H1 (cell line): ENCODE data around the gene RAB30. TPM values are rescaled to one million over a fixed set of nuclear protein-coding genes. Genes with fewer than 3 reads are reported as not detected.

Source experiments
- CTCF ChIA-PET: fragments of 300-600 bp; sonication (Branson Sonifier 250); formaldehyde crosslinking; loops from one replicate; lab custom pipeline; 2021; ENCODE audit not compliant: partially characterized antibody; lab: Charles Lee
- POLR2A ChIA-PET: fragments of 300-600 bp; sonication (Branson Sonifier 250); formaldehyde crosslinking; loops from one replicate; lab custom pipeline; 2021; ENCODE audit warnings: inconsistent platforms; ENCODE audit not compliant: partially characterized antibody; lab: Charles Lee
- DNase-seq, 2 experiments: peaks; one replicate each; pipeline versions ENCODE4 v3.0.0 to v3.0.0-alpha.2; 2010 to 2022; ENCODE audit warnings: low spot score in 2 of 2, low read depth in 1 of 2, mixed read lengths in 1 of 2
- FAIRE-seq: peaks from 2 replicates; lab custom pipeline; 2011; peaks lifted over from hg19 to GRCh38; lab: Jason Lieb, UNC
- H2AFZ ChIP-seq: 2 replicates; pipeline ENCODE4 v1.8.1; 2012; ENCODE audit warnings: low read length, inconsistent platforms
- H2AK5ac ChIP-seq: 2 replicates; pipeline ENCODE4 v1.6.1; 2013; ENCODE audit warnings: low read depth, low read length
- H2BK120ac ChIP-seq: replicated peaks from 2 replicates; pipeline ENCODE3; 2013; ENCODE audit warnings: low read depth, low read length, inconsistent platforms
- H2BK12ac ChIP-seq: 2 replicates; pipeline ENCODE4 v1.6.1; 2013; ENCODE audit warnings: low read depth, low read length
- H2BK15ac ChIP-seq: 2 replicates; pipeline ENCODE4 v1.6.1; 2013; ENCODE audit warnings: low read length
- H2BK20ac ChIP-seq: 2 replicates; pipeline ENCODE4 v1.6.1; 2013; ENCODE audit warnings: low read length
- H2BK5ac ChIP-seq: 2 replicates; pipeline ENCODE4 v1.6.1; 2013; ENCODE audit warnings: low read depth, low read length
- H3K14ac ChIP-seq: 2 replicates; pipeline ENCODE4 v1.6.1; 2013; ENCODE audit warnings: inconsistent platforms; ENCODE audit not compliant: insufficient read length
- H3K18ac ChIP-seq: 2 replicates; pipeline ENCODE4 v1.6.1; 2013; ENCODE audit warnings: low read length; ENCODE audit errors: extremely low read depth
- H3K23ac ChIP-seq: 2 replicates; pipeline ENCODE4 v1.6.1; 2013; ENCODE audit warnings: inconsistent platforms; ENCODE audit not compliant: insufficient read length
- H3K23me2 ChIP-seq: 2 replicates; pipeline ENCODE4 v1.6.1; 2013; ENCODE audit warnings: low read depth, low read length
- H3K27ac ChIP-seq: 2 replicates; pipeline ENCODE4 v1.6.1; 2011; ENCODE audit warnings: low read depth, low read length, inconsistent platforms
- H3K27me3 ChIP-seq, 4 experiments: replicated peaks in 1 of 4; 1 replicate in 1 of 4; 2 replicates in 3 of 4; pipeline versions ENCODE4 v1.6.1 to v1.8.1; 2011 to 2013; ENCODE audit warnings: low read length in 3 of 4, mild to moderate bottlenecking in 3 of 4, inconsistent platforms in 2 of 4, mixed read lengths in 2 of 4, moderate library complexity in 1 of 4; ENCODE audit not compliant: control insufficient read depth in 3 of 4, insufficient read depth in 3 of 4; ENCODE audit errors: extremely low read depth in 1 of 4
- H3K36me3 ChIP-seq, 4 experiments: 2 replicates each; pipeline versions ENCODE4 v1.6.1 to v1.8.1; 2011 to 2013; ENCODE audit warnings: mild to moderate bottlenecking in 4 of 4, low read length in 3 of 4, moderate library complexity in 2 of 4, control low read depth in 1 of 4, inconsistent platforms in 1 of 4; ENCODE audit not compliant: insufficient read depth in 4 of 4, control insufficient read depth in 2 of 4
- H3K4ac ChIP-seq: replicated peaks from 2 replicates; pipeline ENCODE3; 2013; ENCODE audit warnings: low read length, low read depth, mixed read lengths, inconsistent platforms; ENCODE audit not compliant: insufficient read length
- H3K4me1 ChIP-seq, 4 experiments: replicated peaks in 1 of 4; 1 replicate in 1 of 4; 2 replicates in 3 of 4; pipeline versions ENCODE4 v1.6.1 to v1.8.1; 2011 to 2013; ENCODE audit warnings: low read length in 3 of 4, inconsistent platforms in 2 of 4, mixed read lengths in 1 of 4; ENCODE audit not compliant: insufficient read depth in 4 of 4, control insufficient read depth in 3 of 4
- H3K4me2 ChIP-seq, 2 experiments: 2 replicates each; pipeline versions ENCODE4 v1.6.1 to v1.8.1; 2011 to 2013; ENCODE audit warnings: low read depth in 2 of 2, low read length in 2 of 2, control low read depth in 1 of 2, inconsistent platforms in 1 of 2, mild to moderate bottlenecking in 1 of 2; ENCODE audit not compliant: insufficient read depth in 1 of 2
- H3K4me3 ChIP-seq, 4 experiments: fragments of 200-600, 300-600 bp in 1 of 4; sonication (generic), shearing (Covaris generic), sonication (Bioruptor Twin) in 1 of 4; 2 replicates each; pipeline versions ENCODE4 v1.5.1 to v1.8.1; 2011 to 2016; ENCODE audit warnings: low read length in 4 of 4, low read depth in 3 of 4, control low read depth in 2 of 4, inconsistent platforms in 2 of 4, mild to moderate bottlenecking in 2 of 4, mixed read lengths in 1 of 4, moderate library complexity in 1 of 4; ENCODE audit not compliant: insufficient read depth in 2 of 4; ENCODE audit errors: extremely low read depth in 1 of 4
- H3K56ac ChIP-seq: replicated peaks from 2 replicates; pipeline ENCODE3; 2013; ENCODE audit warnings: low read depth, mild to moderate bottlenecking, mixed read lengths, low read length, inconsistent platforms; ENCODE audit not compliant: insufficient read length
- H3K79me1 ChIP-seq: 2 replicates; pipeline ENCODE4 v1.6.1; 2013; ENCODE audit warnings: low read depth, low read length, control low read depth
- H3K79me2 ChIP-seq, 2 experiments: 2 replicates each; pipeline versions ENCODE4 v1.6.1 to v1.8.1; 2012 to 2013; ENCODE audit warnings: low read length in 2 of 2, mild to moderate bottlenecking in 2 of 2, inconsistent platforms in 1 of 2; ENCODE audit not compliant: insufficient read depth in 2 of 2, control insufficient read depth in 1 of 2
- H3K9ac ChIP-seq, 4 experiments: replicated peaks in 1 of 4; 1 replicate in 1 of 4; 2 replicates in 3 of 4; pipeline versions ENCODE4 v1.6.1 to v1.8.1; 2011 to 2013; ENCODE audit warnings: low read depth in 3 of 4, low read length in 3 of 4, control low read depth in 2 of 4, mild to moderate bottlenecking in 2 of 4, moderate library complexity in 2 of 4, inconsistent platforms in 1 of 4; ENCODE audit errors: extremely low read depth in 1 of 4
- H3K9me3 ChIP-seq, 2 experiments: 2 replicates each; pipeline versions ENCODE4 v1.6.1 to v1.8.1; 2012 to 2013; ENCODE audit warnings: mild to moderate bottlenecking in 2 of 2, moderate library complexity in 2 of 2, control low read depth in 1 of 2, inconsistent platforms in 1 of 2, low read depth in 1 of 2, low read length in 1 of 2, mixed read lengths in 1 of 2; ENCODE audit not compliant: insufficient read depth in 2 of 2
- H4K20me1 ChIP-seq, 2 experiments: replicated peaks in 1 of 2; 2 replicates each; pipeline versions ENCODE3 to v1.8.1; 2011 to 2013; ENCODE audit warnings: inconsistent platforms in 2 of 2, low read length in 2 of 2, mild to moderate bottlenecking in 1 of 2; ENCODE audit not compliant: insufficient read depth in 2 of 2, control insufficient read depth in 1 of 2
- H4K5ac ChIP-seq: 2 replicates; pipeline ENCODE4 v1.6.1; 2013; ENCODE audit warnings: low read length, low read depth, mixed read lengths, inconsistent platforms; ENCODE audit not compliant: insufficient read length
- H4K8ac ChIP-seq: 2 replicates; pipeline ENCODE4 v1.8.0; 2013; ENCODE audit warnings: mild to moderate bottlenecking, moderate library complexity, low read length, inconsistent platforms; ENCODE audit not compliant: insufficient read depth; ENCODE audit errors: extremely low read depth
- H4K91ac ChIP-seq: replicated peaks from 2 replicates; pipeline ENCODE3; 2013; ENCODE audit warnings: low read length, mixed read lengths, inconsistent platforms; ENCODE audit not compliant: insufficient read length
- ASH2L ChIP-seq: fragments of 200-600, 300-600 bp; sonication (generic); IDR thresholded peaks from one replicate; pipeline ENCODE4 v1.7.1; 2017; ENCODE audit warnings: low read length
- CBX8 ChIP-seq: fragments of 300-800, 300-1000 bp; sonication (generic); IDR thresholded peaks from 2 replicates; pipeline ENCODE4 v1.7.1; 2016; ENCODE audit warnings: low read depth, low read length, borderline replicate concordance
- EZH2 ChIP-seq: fragments of 200-600 bp; sonication (generic); IDR thresholded peaks from 2 replicates; pipeline ENCODE4 v1.7.1; 2012; ENCODE audit warnings: low read depth, mild to moderate bottlenecking, moderate library complexity, low read length, inconsistent platforms; ENCODE audit not compliant: severe bottlenecking
- GTF2F1 ChIP-seq: IDR thresholded peaks from 2 replicates; pipeline ENCODE4 v1.6.1; 2012; ENCODE audit warnings: low read depth, low read length, improper control_type of control experiment, borderline replicate concordance
- JUND ChIP-seq: IDR thresholded peaks from 2 replicates; pipeline ENCODE4 v1.6.1; 2011; ENCODE audit warnings: mild to moderate bottlenecking, improper control_type of control experiment, low read length
- KDM1A ChIP-seq: fragments of 200-600, 300-600 bp; sonication (generic); IDR thresholded peaks from 2 replicates; pipeline ENCODE4 v1.7.1; 2016; ENCODE audit warnings: mild to moderate bottlenecking, low read length, borderline replicate concordance
- KDM5A ChIP-seq: fragments of 200-600 bp; IDR thresholded peaks from 2 replicates; pipeline ENCODE4 v1.7.1; 2012; ENCODE audit warnings: mild to moderate bottlenecking, low read length, inconsistent platforms, mixed read lengths
- POLR2AphosphoS5 ChIP-seq: IDR thresholded peaks from 2 replicates; pipeline ENCODE4 v1.6.1; 2011; ENCODE audit warnings: low read depth, low read length
- SP1 ChIP-seq: IDR thresholded peaks from 2 replicates; pipeline ENCODE4 v1.6.1; 2011; ENCODE audit warnings: low read depth, low read length
- SUZ12 ChIP-seq: fragments of 200-600 bp; sonication (generic); IDR thresholded peaks from 2 replicates; pipeline ENCODE4 v1.6.1; 2012; ENCODE audit warnings: mild to moderate bottlenecking, inconsistent platforms, low read length, moderate library complexity, mixed read lengths
- WGBS, 2 experiments: shearing (Covaris generic) in 1 of 2; methylation state at CpG; one replicate each; pipeline versions ENCODE4 v1.1.6 to v1.1.7; 2013 to 2015; ENCODE audit warnings: low lambda C conversion rate in 2 of 2, mixed read lengths in 2 of 2, inconsistent platforms in 1 of 2, low coverage in 1 of 2, missing lambda C conversion rate in 1 of 2; ENCODE audit not compliant: insufficient replicate concordance in 2 of 2, insufficient coverage in 1 of 2, insufficient read length in 1 of 2; ENCODE audit errors: extremely low coverage in 1 of 2, missing lambda C conversion rate in 1 of 2; 5-methylcytosine and 5-hydroxymethylcytosine counted together
- polyA plus RNA-seq, 7 experiments: library from polyadenylated mRNA; depleted of rRNA in 3 of 7; stranded (reverse) in 5 of 7; unstranded in 2 of 7; fragments of >200 nt in 5 of 7; fragments of 200-250 nt in 2 of 7; gene quantifications; 1 replicate in 5 of 7; 2 replicates in 1 of 7; 4 replicates in 1 of 7; pipeline versions ENCODE4 v1.2.1 to v1.2.3, GENCODE V29; 2011 to 2013; ENCODE audit warnings: missing spikeins in 2 of 7, mixed read lengths in 2 of 7
- total RNA-seq: library from RNA; stranded (reverse); fragmentation: NEBNext Ultra II Directional; extraction: Animal tissue kit (Norgen Biotek cat#: 25700); gene quantifications from 2 replicates; pipeline ENCODE4 v1.2.1, GENCODE V29; 2021
- TF ChIP-seq, protein P1 (sequence below): IDR thresholded peaks from 2 replicates; pipeline ENCODE4 v1.6.1; 2012; ENCODE audit warnings: inconsistent platforms
- TF ChIP-seq, protein P2 (sequence below): IDR thresholded peaks from 2 replicates; pipeline ENCODE4 v1.6.1; 2011; ENCODE audit warnings: low read depth, mild to moderate bottlenecking, low read length; ENCODE audit not compliant: insufficient read depth

Gene RAB30
- total and polyA plus RNA-seq, 2 of the 8 experiments (the other 6 are each of a cell fraction or from before 2014, with no cell fraction given): 1.6 to 11.7 TPM

DNA sequence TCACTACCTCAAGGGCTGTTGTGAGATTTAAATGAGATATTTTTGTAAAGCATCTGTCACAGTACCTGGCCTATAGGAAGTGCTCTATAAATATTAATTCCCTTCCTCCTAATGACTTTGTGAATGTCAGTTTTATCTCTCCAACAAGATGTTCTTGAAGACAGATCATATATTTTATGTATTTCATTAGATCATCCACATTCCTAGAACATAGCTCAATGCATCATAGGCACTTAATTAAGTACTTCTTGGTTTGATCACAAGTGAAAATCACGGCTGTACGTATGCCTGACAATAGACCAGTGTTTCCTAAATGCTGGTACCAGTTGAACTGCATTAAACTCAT lies 49.9 kb downstream of the RAB30 start:
- no peak overlapping the region for H4K91ac ChIP-seq
- no peaks in the 10 kb centered on the region for H3K27me3 ChIP-seq
- no peak for FAIRE-seq
- no peak overlapping the region for H4K8ac ChIP-seq
- WGBS, 2 experiments: 90% methylated on average over 2 of the region's 2 CpGs; no CpG with 5 or more reads in 1 of the 2 experiments
- peaks cover 0 to 2% of the 10 kb centered on the region in 2 experiments for H4K20me1 ChIP-seq
- no peak overlapping the region for H3K4me3 ChIP-seq
- H3K36me3 ChIP-seq: no peaks in the 10 kb centered on the region
- H3K79me2 ChIP-seq: no peaks in the 10 kb centered on the region; a peak in 1 of 4 replicates
- no peak overlapping the region for H3K27ac ChIP-seq
- H3K9me3 ChIP-seq: no peaks in the 10 kb centered on the region
- H3K56ac ChIP-seq: no peak overlapping the region
- no peaks in the 10 kb centered on the region for H3K23me2 ChIP-seq
- H3K23ac ChIP-seq: no peak overlapping the region
- H2BK120ac ChIP-seq: no peak overlapping the region
- no peak overlapping the region for H3K14ac ChIP-seq
- peaks cover 0 to 9% (median 7%) of the 10 kb centered on the region in 4 experiments; a peak in 4 of 7 replicates for H3K4me1 ChIP-seq
- POLR2A ChIA-PET: interaction anchor here (1.0 kb wide), 1 partner anchor 14 kb away, joined by 3 read pairs; no protein-coding TSS in a partner anchor
- H2AFZ ChIP-seq: no peak overlapping the region
- TF ChIP-seq JUND (no peak), SUZ12 (no peak), SP1 (no peak), KDM5A (no peak), POLR2AphosphoS5 (no peak), EZH2 (no peak), CBX8 (no peak), GTF2F1 (no peak), KDM1A (no peak), ASH2L (no peak)
- TF ChIP-seq, protein P1, sequence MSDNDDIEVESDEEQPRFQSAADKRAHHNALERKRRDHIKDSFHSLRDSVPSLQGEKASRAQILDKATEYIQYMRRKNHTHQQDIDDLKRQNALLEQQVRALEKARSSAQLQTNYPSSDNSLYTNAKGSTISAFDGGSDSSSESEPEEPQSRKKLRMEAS: no peak
- TF ChIP-seq, protein P2, sequence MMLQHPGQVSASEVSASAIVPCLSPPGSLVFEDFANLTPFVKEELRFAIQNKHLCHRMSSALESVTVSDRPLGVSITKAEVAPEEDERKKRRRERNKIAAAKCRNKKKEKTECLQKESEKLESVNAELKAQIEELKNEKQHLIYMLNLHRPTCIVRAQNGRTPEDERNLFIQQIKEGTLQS: no peak
- CTCF ChIA-PET: interaction anchor here (0.8 to 1.8 kb wide), 5 partner anchors 11 to 228 kb away, joined by 3 to 4 read pairs (median 4); no protein-coding TSS in a partner anchor
- no peak overlapping the region for H3K4me2 ChIP-seq
- no peak overlapping the region for H2BK20ac ChIP-seq
- H2AK5ac ChIP-seq: no peak overlapping the region
- H3K79me1 ChIP-seq: no peaks in the 10 kb centered on the region
- H4K5ac ChIP-seq: no peak overlapping the region
- no peak overlapping the region for H2BK12ac ChIP-seq
- DNase-seq: no peak
- no peak overlapping the region for H3K18ac ChIP-seq
- H3K4ac ChIP-seq: no peak overlapping the region
- H3K9ac ChIP-seq: no peak overlapping the region
- no peak overlapping the region for H2BK15ac ChIP-seq
- H2BK5ac ChIP-seq: no peak overlapping the region
